Activated CD4-positive, CD25-positive, alpha-beta regulatory T cell treated with anti-CD3 and anti-CD28 coated beads, Interleukin-2, amount 50 U/mL, for 16 hours (primary cell): ENCODE data around the gene RSPRY1.
"Not testable (repeated sequence)": the region's sequence is repeated elsewhere in the genome, so short reads cannot be mapped to it uniquely, and the experiment has no call there.

Experiments used
- DNase-seq: peaks from one replicate; pipeline ENCODE4 v3.0.0-alpha.2; 2020; ENCODE audit warnings: low read depth, low spot score

RSPRY1 gene

DNA sequence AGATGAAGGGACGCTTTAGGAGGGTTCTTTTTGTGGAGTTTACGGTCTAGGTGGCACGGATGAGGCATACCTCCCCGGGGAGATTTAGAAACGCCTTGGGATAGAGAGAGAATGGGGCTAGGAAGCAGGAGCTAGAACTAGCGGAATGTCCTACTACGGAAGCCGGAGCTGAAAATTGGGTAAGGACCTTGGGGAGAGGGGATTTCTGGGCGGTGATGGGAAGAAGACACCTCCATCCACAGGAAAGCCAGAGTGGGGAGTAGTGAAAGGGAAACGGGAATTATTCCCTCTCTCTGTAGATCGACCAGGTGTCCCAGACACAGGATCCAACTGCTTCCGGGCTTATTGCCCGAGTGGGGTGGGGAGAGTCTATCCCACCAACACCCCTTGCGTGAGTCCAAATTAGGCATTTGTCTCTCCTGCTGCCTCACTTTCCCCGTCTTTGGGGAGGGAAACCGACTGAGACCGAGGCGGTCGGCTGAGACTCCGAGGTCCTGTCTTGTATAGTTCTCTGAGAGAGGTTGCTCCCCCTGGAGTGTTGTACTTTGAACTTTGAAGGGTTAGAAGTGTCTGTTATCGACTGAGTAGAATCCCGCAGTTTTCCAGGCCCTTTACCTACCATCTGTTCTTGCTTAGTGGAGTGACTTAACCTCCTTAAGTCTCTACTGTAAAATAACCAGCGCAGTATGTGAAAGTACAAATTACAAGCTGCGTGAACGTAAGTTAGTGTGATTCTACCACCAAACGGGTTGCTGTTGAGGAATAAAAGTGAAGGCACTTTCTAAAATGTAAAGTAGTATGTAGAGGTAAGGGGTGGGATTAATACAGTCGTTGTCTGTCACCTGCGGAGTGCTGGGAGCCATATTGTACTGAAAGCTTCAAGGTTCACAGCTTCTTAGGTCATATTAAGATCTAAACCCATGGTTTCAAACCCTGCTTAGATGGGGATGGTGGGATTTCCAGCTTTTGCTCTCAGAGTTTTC is 1.0 kb downstream of the RSPRY1 start:
- no peak for DNase-seq

DNA sequence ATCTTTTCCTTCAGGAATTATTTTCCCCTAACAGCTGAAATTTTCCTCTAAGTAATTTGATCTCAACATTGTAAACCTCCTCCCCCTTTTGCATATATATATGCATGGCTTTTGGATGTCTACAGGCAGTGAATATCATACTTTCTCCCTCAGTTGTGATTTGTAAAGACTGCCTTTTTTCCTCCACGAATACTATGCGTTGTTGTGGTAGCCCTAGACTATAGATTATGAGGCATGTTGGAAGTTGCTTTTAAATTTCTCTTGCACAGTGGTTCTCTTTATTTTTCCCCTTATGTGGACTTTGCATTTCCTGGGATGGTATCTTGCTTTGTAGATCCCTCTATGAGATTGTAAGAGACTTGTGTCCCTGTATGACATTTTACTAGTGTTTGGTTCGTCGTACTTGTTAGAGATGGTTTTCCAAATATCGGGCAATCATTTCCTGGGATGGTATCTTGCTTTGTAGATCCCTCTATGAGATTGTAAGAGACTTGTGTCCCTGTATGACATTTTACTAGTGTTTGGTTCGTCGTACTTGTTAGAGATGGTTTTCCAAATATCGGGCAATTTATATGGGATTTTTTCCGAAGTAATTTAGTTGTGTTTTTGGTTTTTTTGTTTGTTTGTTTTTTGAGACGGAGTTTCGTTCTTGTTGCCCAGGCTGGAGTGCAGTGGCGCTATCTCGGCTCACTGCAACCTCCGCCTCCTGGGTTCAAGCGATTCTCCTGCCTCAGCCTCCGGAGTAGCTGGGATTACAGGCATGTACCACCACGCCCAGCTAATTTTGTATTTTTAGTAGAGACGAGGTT is 2.0 kb downstream of the RSPRY1 start:
- DNase-seq: not testable (repeated sequence)

DNA sequence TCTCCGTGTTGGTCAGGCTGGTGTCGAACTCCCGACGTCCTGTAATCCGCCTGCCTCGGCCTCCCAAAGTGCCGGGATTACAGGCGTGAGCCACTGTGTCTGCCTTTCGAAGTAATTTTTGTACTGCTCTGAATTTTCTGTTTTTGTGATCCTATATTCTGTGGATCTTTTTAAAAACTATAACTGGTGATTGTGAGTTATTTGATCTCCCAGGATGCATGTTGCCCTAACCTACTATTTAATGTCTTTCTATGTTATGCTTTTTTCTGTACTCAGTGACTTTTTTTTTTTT is 2.5 kb downstream of the RSPRY1 start:
- no peak for DNase-seq

DNA sequence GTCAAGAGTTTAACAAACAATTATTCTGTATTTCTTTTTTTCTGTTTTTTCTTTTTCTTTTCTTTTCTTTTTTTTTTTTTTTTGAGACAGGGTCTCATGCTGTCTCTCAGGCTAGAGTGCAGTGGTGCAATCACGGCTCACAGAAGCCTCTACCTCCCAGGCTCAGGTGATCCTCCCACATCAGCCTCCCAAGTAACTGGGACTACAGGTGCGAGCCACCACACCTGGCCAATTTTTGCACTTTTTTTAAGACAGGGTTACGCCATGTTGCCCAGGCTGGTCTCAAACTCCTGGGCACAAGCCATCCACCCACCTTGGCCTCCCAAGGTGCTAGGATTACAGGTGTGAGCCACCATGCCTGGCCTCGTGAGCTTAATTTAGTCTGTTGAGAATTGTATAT is 3.4 kb downstream of the RSPRY1 start:
- not testable (repeated sequence) for DNase-seq

DNA sequence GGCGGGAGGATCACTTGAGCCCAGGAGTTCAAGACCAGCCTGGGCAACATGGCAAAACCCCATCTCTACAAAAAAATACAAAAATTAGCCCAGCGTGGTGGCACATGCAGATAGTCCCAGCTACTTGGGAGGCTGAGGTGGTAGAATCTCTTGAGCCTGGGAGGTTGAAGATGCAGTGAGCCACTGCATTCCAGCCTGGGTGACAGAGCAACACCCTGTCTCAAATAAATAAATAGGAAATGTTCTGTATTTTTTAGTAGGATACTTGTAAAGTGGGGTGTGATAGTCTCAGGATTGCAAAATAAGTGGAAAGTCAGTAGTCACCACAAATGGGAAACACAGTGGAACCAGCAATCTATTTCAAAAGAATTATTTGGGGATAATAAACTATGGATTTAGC is 4.0 kb downstream of the RSPRY1 start:
- DNase-seq: no peak

DNA sequence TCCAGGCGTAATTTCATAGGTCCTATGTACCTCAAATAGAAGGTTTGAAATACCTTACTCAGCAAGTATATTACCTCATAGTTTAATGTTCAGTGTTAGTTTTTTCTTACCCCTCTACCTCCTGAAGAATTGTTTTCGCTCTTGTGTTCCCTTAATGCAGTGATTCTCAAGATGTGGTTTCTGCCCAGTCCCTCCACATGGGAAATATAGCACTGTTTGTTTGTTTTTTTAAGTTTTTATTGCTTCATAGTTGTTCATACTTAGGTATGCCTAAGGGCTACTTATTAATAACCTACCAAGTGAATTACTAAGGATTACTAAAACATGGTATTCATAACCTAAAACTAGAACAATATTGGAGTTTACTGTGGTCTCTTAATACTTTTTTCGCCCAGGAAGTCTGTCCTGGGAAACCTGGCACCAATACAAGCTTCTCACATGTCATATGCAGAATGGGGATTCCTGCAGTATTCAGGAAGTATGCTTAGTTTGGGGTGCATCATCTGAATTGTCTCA is 5.0 kb downstream of the RSPRY1 start:
- no peak for DNase-seq

DNA sequence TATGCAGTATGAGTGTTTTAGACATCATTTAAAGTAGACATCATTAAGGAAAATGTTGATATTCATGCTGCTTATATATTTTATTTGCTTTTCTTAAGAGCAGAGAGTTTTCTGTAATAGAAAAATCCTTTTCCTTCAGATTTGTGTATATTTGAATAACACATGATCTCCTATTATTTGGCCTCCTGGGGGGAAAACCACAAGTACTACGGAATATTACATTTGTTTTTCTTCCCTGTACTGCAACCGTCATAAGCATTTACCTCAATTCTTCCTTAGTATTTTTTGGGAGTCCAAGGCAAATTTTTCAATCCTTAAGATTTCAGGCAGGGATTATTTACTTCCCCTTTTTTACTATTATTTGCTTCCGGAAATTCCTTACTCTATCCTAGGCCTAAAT is 6.0 kb downstream of the RSPRY1 start:
- no peak for DNase-seq

DNA sequence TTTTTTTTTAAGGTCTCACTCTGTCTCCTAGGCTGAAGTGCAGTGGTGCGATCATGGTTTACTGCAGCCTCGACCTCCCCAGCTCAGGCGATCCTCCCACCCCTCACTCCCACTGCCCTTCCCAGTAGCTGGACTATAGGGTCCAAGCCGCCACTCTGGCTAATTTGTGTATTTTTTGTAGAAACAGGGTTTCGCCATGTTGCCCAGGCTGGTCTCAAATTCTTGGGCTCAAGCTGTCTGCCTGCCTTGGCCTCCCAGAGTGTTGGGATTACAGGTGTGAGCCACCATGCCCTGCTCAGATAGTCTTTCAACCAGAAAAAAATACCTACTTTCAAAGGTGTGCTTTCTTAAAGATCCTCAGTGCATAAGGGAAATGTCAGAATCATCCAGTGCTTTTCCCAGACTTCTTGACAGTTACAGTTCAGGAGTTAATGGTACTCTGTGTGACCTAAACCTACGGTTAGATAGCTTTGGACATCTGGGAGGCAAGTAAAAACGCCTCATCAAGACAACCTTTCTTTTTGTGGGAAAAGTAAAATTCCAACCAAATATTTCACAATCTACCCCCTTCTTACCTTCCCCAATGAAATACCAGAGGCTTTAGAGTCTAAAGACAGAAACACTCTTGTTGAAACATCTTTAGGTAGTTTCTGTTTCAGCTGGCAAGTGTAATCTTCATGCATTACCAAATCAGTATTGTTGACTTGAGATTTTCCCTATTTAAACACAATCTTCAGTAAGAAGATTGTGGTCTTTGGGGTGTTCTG is 6.8 kb downstream of the RSPRY1 start:
- no peak for DNase-seq

DNA sequence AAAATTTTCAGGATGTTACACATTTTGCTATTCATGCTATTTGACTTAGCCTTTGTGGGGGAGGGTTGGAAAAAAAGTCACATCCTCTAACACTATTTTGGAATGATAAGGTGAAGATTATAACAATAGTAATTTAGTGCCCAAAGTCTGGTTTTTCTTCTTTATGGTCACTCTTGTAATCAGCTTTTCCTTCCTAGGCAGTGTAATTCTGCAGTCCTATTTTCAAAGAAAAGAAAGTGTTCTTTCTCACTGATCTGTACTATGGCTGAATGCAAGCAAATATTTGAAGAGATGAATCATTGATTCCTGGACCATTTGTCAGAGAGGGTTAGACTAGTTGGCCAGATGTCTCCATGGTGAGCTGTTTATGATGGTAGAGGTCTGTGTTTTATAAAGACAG is 8.4 kb downstream of the RSPRY1 start:
- no peak for DNase-seq

DNA sequence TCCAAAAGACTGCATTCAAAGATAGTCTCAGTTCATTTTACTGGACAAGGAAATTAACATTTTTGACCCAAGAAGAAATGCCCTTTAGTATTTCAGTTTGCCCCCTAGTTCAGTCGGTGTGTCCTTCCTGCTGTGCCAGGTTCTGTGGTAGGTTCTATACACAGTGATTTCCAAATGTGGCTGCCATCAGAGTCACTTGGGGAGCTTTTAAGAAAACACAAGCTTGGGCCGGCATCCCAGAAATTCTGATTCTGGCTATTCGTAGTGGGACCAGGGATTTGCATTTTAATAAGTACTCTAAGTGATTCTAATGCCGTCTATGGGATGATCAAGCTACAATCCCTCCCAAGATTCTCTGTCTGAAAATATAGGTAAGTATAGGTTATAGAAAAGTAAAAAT is 10.2 kb downstream of the RSPRY1 start:
- no peak for DNase-seq

DNA sequence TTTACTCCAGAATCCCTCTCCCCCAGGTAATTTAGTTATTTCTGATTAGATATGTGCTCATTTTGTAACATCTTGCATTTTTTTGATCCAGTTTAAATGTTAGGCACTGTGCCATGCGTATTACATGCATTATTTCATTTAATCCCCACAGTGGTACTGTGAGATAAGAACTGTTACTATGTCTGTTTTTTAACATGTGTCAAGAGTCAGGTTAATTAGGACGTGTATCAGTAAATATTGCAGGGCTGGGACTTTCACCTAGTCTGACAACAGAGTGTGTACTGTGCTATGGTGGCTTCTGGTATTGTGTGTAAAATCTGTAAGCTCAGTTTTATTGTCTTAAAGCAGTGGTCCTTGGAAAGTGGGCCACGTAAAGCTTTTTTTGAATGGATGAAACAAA is 10.6 kb downstream of the RSPRY1 start:
- no peak for DNase-seq

DNA sequence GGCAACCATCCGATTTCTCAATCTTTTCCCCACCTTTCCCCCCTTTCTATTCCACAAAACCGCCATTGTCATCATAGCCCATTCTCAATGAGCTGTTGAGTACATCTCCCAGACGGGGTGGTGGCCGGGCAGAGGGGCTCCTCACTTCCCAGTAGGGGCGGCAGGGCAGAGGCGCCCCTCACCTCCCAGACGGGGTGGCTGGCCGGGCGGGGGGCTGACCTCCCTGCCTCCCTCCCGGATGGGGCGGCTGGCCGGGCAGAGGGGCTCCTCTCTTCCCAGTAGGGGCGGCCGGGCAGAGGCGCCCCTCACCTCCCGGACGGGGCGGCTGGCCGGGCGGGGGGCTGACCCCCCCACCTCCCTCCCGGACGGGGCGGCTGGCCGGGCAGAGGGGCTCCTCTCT is 14.2 kb downstream of the RSPRY1 start:
- not testable (repeated sequence) for DNase-seq

DNA sequence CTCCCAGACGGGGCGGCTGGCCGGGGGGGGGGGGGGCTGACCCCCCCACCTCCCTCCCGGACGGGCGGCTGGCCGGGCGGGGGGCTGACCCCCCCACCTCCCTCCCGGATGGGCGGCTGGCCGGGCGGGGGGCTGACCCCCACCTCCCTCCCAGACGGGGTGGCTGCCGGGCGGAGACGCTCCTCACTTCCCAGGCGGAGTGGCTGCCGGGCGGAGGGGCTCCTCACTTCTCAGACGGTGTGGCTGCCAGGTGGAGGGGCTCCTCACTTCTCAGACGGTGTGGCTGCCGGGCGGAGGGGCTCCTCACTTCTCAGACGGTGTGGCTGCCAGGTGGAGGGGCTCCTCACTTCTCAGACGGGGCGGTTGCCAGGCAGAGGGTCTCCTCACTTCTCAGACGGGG is 14.8 kb downstream of the RSPRY1 start:
- not testable (repeated sequence) for DNase-seq

DNA sequence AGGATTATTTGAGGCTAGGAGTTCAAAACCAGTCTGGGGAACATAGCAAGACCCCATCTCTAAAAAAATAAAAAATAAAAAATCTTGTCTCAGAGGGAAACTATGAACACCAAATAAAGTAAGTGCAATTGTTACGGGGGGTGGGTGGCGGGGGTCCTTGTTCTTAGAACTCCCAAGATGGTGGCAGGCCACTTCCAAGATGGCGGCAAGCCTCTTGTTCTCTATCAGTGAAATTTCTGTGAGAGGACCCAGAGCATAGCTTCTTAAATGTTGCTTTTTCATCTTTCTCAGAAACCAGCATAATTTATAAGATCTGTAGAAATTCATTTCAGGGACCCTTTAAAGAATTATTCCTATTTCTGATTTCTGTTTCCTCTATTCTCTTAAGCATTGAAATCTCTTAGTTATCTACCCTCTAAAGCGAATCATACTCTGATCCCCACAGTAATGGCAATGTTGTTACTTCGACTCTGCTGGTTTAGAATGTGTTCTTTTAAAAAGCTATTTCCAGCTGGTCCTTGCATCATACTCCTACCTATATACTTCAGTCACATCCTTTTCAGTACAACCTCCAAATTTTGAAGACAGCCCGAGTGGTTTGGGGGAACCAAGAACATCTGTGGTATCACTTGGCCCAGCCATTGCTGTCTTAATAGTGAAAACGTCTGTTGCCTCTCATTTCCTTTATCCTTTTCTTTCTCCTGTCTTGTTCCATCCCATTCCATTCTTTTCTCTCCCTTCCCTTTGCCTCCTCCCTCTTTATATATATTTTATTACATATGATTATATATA is 16.2 kb downstream of the RSPRY1 start:
- DNase-seq: no peak

DNA sequence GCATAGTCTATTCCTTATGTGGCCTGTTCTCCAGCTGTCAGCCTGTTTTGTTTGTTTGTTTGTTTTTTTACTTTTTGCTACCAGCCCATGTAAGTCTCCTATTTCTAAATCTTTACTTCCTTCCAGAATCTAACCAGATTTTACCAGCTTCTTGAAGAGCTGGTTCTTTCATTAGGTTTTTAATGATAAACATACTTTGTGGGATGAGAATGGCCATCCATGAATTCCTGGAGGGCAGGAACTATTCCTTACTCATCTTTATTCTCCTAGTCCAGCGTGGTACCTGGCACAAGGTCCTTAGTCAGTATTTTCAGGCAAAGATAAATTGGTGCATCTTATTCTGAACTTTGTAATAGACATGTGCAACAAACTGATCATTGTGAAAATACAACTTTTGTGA is 17.3 kb downstream of the RSPRY1 start:
- DNase-seq: no peak

DNA sequence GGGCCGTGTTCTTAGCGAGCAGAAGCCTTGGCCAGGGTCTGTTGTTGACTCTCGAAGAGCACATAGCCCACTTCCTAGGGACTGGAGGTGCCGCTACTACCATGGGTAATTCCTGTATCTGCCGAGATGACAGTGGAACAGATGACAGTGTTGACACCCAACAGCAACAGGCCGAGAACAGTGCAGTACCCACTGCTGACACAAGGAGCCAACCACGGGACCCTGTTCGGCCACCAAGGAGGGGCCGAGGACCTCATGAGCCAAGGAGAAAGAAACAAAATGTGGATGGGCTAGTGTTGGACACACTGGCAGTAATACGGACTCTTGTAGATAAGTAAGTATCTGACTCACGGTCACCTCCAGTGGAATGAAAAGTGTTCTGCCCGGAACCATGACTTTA is 18.5 kb downstream of the RSPRY1 start:
- DNase-seq: no peak

DNA sequence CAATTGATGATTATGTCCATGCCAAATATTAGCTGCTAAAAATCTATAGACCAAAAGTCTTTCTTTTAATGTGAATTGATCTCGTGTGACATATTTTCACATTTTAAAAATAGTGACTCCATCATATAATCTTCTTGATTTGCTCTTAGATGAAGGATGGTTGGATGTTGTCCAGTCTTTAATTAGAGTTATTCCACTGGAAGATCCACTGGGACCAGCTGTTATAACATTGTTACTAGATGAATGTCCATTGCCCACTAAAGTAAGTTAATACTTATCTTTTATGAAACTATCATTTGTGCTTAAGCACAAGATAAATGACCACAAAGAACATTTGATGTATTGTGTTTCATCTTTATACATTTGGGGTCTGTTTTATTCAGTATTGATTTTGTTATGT is 22.8 kb downstream of the RSPRY1 start:
- DNase-seq: no peak

DNA sequence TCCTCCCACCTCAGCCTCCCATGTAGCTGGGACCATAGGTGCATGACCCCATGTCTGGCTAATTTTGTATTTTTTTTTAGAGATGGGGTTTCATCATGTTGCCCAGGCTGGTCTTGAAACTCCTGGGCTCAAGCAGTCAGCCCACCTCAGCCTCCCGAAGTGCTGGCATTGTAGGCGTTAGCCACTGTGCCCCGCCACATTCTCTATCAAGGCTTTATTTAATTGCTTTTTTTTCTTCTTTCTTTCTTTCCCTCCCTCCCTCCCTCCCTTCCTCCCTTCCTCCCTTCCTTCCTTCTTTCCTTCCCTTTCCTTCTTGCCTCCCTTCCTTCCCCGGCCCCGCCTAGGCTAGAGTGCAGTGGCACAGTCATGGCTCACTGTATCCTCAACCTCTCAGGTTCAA is 23.7 kb downstream of the RSPRY1 start:
- DNase-seq: no peak

DNA sequence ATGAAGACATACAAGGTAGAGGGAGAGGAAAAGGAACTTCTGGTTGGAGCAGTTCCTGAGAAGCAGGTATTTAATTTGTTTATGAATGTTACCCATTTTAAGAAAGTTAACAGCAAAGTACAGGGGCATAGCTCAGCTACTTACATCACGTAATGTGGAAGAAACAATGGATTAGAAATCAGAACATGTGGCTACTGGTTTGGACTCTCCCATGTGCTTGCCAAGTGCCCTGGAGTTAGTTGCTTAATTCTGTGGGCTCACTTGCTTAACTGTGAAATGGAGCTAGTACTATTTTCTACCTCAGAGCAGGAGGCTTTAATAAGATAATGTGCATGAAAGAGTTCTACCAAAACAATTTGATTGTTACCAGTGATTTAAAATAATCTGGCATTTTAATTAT is 27.3 kb downstream of the RSPRY1 start:
- DNase-seq: no peak

DNA sequence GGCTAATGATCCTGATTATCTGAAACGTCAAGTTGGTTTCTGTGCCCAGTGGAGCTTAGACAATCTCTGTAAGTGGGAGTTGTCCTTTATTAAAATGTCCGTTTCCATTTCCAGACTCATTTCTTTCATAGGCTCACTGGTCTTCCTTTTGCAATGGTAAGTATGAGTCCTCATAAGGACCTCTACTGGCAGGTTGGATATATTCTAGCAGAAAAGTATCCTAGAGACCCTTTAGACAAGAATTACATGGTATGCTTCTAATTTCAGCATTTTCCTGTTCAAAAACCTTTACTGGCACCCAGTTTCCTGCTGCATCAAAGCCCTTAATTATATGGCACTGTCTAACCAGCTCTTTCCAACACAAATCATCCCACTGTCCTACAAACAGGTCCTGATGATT is 30.8 kb downstream of the RSPRY1 start:
- no peak for DNase-seq

DNA sequence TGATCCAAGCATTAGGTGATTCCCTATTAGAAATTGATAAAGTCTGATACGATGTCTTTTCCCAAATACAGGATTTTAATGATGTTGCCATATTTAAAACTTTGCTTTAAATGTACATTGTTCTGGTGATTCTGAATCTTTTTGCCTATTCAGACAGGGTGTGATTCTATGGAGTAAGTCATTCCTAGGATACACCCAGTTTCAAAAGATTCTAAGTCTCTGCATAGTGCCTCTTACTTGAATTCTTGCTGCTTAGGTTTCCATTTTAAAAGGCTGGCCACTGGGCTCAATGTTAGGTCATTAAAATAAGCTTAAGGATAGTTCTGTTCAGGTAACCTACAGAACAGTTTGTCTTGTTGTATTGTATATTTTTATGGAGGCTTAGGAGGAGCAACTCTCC is 36.9 kb downstream of the RSPRY1 start:
- DNase-seq: no peak
